Mononuclear cell (primary cell): ENCODE data around the gene CFAP77. TPM values are rescaled to one million over a fixed set of nuclear protein-coding genes. Genes with fewer than 3 reads are reported as not detected.

Experiments used
- H3K27me3 ChIP-seq: 2 replicates; pipeline ENCODE4 v1.6.0; 2011; ENCODE audit warnings: low read length, control low read depth; ENCODE audit not compliant: insufficient read depth
- H3K4me1 ChIP-seq: 2 replicates; pipeline ENCODE4 v1.5.1; 2011; ENCODE audit warnings: mild to moderate bottlenecking, low read length, control low read depth; ENCODE audit not compliant: insufficient read depth
- H3K4me3 ChIP-seq: 2 replicates; pipeline ENCODE4 v1.5.1; 2011; ENCODE audit warnings: mild to moderate bottlenecking, low read length, moderate library complexity
- H3K9me3 ChIP-seq: 2 replicates; pipeline ENCODE4 v1.5.1; 2011; ENCODE audit warnings: low read depth, mild to moderate bottlenecking, control low read depth, low read length
- total RNA-seq: library from RNA; depleted of rRNA; stranded (reverse); fragments of >200 nt; gene quantifications from one replicate; pipeline ENCODE4 v1.2.3, GENCODE V29; 2012

CFAP77 gene
- total RNA-seq, 1 donor, result not detected

DNA sequence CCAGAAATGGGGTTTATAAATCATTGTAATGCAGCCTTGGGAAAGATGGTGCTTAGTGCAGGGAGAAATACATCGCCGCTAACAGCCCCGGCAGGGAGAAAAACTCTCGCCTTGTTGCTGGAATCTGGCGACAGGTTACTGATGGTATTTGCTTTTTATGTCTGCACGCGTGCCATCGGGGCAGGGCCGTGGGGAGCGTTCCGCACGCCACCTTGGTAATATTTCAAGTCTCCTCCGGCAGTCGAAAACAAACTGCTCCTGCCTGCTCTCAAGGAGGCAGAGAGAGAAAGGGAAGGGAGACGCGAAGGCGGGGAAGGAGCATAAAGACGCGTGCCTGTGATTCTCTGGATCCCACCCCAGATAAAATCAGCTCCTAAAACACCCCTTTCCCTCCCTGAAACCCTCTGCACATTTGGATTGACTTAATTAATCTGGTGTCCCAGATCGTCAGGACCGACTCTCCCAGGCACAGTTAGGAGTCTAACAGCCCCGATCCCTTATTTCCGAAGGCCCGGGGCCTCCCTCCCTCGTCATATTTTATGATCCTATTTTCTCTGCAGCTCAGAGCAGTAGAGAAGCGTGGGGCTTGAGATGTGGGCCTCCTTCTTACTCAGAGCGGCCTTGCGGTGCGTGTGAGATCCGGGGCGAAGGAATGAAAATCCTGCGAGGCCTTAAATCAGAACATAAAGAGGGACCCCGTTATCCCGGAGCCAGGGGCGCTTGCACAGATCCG is 47.7 kb downstream of the CFAP77 start:
- Histone ChIP-seq H3K27me3 (peaks cover 4% of the 10 kb centered on the region), H3K4me3 (no peak overlapping the region), H3K4me1 (no peaks in the 10 kb centered on the region), H3K9me3 (no peaks in the 10 kb centered on the region)

GRCh38 chr9:132458432-132458831 is 48.4 kb downstream of the CFAP77 start:
- no peaks in the 10 kb centered on the region for H3K9me3 ChIP-seq
- no peaks in the 10 kb centered on the region for H3K4me1 ChIP-seq
- no peak overlapping the region for H3K4me3 ChIP-seq
- no peaks in the 10 kb centered on the region for H3K27me3 ChIP-seq

- no peaks in the 10 kb centered on the region for H3K9me3 ChIP-seq
- H3K27me3 ChIP-seq, result no peaks in the 10 kb centered on the region
- H3K4me1 ChIP-seq, result no peaks in the 10 kb centered on the region
- H3K4me3 ChIP-seq, result no peak overlapping the region
These were observed 49.6 kb downstream of the CFAP77 start for GRCh38 chr9:132459661-132460060.

GRCh38 chr9:132460240-132460639 is 50.2 kb downstream of the CFAP77 start:
- Histone ChIP-seq H3K27me3 (no peaks in the 10 kb centered on the region), H3K9me3 (no peaks in the 10 kb centered on the region), H3K4me3 (no peak overlapping the region), H3K4me1 (no peaks in the 10 kb centered on the region)

GRCh38 chr9:132461281-132461896 is 51.4 kb downstream of the CFAP77 start:
- H3K9me3 ChIP-seq, result no peaks in the 10 kb centered on the region
- no peaks in the 10 kb centered on the region for H3K4me1 ChIP-seq
- H3K27me3 ChIP-seq, result no peaks in the 10 kb centered on the region
- H3K4me3 ChIP-seq, result no peak overlapping the region

GRCh38 chr9:132461971-132462370 is 52.0 kb downstream of the CFAP77 start:
- no peaks in the 10 kb centered on the region for H3K27me3 ChIP-seq
- H3K9me3 ChIP-seq, result no peaks in the 10 kb centered on the region
- no peak overlapping the region for H3K4me3 ChIP-seq
- H3K4me1 ChIP-seq, result no peaks in the 10 kb centered on the region

DNA sequence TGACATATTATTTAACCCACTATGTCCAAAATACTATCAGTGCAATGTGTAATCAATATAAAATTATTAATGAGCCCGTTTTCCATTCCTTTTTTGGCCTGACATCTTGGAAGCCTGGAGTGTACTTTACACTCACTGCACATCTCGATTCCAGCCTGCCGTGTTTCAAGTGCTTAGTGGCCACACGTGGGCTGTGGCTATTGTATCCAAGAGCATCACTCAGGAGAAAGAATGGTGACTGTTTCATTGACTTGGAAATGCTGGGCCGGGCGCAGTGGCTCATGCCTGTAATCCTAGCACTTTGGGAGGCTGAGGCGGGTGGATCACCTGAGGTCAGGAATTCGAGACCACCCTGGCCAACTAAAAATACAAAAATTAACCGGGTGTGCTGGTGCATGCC is 54.5 kb downstream of the CFAP77 start:
- H3K4me1 ChIP-seq, result no peaks in the 10 kb centered on the region
- H3K9me3 ChIP-seq, result no peaks in the 10 kb centered on the region
- no peak overlapping the region for H3K4me3 ChIP-seq
- H3K27me3 ChIP-seq, result no peaks in the 10 kb centered on the region

DNA sequence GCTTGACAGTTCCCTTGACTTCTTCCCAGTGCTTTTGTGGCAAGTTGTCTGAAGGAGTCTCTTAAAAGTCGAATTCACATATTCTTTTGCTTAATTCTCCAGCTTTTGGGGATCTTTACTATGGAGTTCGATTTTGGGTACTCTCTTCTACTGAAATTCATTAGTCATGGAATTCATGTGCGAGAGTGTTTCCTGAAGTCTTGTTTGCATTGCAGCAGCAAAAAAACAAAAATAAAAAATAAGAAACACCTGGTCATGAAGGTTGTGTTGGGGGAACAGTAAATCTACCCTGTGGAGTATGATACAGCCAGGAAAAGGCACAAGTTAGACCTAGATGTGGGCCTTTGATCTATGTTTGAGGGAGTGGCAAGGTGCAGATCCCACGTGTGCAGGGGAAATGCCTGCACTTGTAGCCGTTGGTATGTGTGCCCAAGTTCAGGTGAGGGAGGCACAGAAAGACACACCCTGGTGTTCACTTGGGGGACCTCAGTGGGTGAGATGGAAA is 55.2 kb downstream of the CFAP77 start:
- Histone ChIP-seq H3K4me3 (no peak overlapping the region), H3K9me3 (no peaks in the 10 kb centered on the region), H3K4me1 (no peaks in the 10 kb centered on the region), H3K27me3 (no peaks in the 10 kb centered on the region)

DNA sequence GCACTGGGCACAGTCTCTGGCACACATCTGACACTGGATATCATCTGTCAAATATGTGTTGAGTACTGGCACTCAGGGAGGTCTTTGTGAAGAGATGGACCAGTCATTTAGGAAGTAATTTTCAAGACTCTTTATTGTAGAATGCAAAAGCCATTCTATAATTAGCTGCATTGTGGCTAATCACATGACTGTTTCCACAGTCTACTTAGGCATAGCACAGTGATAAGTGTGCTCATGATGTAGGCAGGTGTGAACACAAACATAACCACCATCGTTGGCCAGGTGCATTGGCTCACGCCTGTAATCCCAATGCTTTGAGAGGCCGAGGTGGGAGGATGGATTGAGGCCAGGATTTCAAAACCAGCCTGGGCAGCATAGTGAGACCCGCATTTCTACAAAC is 62.2 kb downstream of the CFAP77 start:
- no peaks in the 10 kb centered on the region for H3K27me3 ChIP-seq

GRCh38 chr9:132472599-132472998 is 62.6 kb downstream of the CFAP77 start:
- Histone ChIP-seq H3K4me3 (no peak overlapping the region), H3K9me3 (no peaks in the 10 kb centered on the region), H3K27me3 (no peaks in the 10 kb centered on the region), H3K4me1 (no peaks in the 10 kb centered on the region)

More for the DNA sequence above, 62.2 kb downstream of the CFAP77 start:
- H3K9me3 ChIP-seq, result no peaks in the 10 kb centered on the region
- no peak overlapping the region for H3K4me3 ChIP-seq
- no peaks in the 10 kb centered on the region for H3K4me1 ChIP-seq

DNA sequence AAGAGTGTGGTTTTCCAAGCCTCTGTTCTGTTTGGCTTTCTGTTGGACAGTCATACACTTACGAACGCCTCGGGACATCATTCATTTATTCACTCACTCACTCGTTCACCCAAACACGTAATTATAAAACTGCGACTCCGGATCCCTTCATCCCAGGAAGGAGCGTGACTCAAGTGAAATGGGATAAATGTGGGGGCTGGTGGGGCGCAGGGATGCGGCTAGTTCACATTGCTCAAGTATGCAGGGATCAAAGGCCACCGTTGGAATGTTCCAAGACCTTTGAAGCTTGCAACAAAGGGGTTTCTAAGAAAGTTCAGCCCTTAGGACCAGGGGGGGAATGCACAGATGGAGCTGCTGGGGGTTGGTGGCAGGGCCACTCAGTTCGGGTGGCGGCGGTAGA is 64.2 kb downstream of the CFAP77 start:
- Histone ChIP-seq H3K9me3 (no peaks in the 10 kb centered on the region), H3K27me3 (no peaks in the 10 kb centered on the region), H3K4me1 (no peaks in the 10 kb centered on the region), H3K4me3 (no peak overlapping the region)

- H3K4me3 ChIP-seq, result no peak overlapping the region
- no peaks in the 10 kb centered on the region for H3K9me3 ChIP-seq
- H3K4me1 ChIP-seq, result no peaks in the 10 kb centered on the region
- no peaks in the 10 kb centered on the region for H3K27me3 ChIP-seq
These were observed 68.5 kb downstream of the CFAP77 start for GRCh38 chr9:132478353-132479050.

DNA sequence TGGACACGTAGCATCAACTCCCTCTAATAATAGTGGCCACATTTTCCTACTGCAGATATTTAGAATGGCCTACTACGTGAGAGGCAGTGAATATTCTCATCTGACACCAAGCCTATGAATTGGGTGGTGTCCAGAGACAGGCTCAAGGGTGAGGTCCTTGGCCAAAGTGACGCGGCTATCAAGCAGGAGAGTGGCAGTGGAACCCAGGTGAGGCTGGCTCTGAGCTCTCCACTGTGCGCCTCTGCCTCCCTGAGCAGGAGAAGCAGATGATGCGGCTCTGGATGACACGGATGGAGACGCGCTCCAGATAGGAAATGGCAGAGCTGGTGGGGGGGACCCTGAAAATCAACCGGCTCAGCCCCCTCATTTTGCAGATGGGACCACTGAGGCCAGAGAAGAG is 69.7 kb downstream of the CFAP77 start:
- Histone ChIP-seq H3K4me3 (no peak overlapping the region), H3K9me3 (no peaks in the 10 kb centered on the region), H3K4me1 (no peaks in the 10 kb centered on the region), H3K27me3 (peaks cover 4% of the 10 kb centered on the region)

GRCh38 chr9:132481053-132481849 is 71.2 kb downstream of the CFAP77 start:
- H3K27me3 ChIP-seq, result peaks cover 9% of the 10 kb centered on the region
- H3K4me3 ChIP-seq, result no peak overlapping the region
- H3K9me3 ChIP-seq, result no peaks in the 10 kb centered on the region
- H3K4me1 ChIP-seq, result no peaks in the 10 kb centered on the region
